CD4-positive, alpha-beta T cell treated with Interleukin-4 for 1 hour (primary cell): ENCODE data around the gene MSANTD1.

ENCODE experiments used
- DNase-seq, 2 donors: peaks; one replicate each; pipeline ENCODE4 v3.0.0-alpha.2; 2020 to 2022

MSANTD1 gene

DNA sequence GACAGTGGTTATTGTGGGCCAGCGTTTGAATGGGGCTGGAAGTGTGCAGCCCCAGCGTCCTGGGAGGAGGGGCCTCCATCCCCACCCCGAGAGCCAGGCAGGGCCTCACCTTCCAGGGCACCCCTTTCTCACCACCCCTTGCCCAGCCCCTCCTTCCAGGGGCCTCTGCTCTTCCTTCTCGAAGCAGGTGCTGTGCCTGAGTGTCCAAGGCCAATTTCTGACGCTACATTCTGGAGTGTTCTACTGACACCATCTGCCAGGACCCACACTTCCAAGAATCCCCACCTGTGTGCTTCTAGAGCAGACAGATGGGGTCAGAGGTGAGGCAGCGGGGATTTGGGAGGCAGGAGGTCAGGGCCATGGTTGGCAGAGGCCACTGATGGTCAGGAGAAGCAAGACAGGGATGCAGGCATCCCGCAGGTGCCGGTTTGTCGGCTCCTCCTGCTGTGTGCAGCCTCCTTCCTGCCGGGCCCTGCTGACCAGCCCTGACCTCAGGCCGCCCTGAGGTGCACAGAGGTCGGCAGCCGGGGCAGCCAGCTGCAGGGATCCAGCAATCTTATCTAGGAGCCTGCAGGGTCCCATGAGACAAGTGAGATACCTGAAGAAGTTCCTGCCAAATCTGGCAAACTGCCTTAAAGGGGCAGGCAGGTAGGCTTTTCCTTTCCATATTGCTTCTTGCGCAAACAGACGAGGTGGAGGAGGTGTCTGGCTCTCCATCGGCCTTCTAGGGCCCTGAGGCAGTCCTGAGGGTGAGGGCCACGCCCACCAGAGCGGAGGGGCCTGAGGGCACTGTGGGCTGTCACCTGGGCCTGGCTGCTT lies 18.8 kb downstream of the MSANTD1 start:
- no peak for DNase-seq

DNA sequence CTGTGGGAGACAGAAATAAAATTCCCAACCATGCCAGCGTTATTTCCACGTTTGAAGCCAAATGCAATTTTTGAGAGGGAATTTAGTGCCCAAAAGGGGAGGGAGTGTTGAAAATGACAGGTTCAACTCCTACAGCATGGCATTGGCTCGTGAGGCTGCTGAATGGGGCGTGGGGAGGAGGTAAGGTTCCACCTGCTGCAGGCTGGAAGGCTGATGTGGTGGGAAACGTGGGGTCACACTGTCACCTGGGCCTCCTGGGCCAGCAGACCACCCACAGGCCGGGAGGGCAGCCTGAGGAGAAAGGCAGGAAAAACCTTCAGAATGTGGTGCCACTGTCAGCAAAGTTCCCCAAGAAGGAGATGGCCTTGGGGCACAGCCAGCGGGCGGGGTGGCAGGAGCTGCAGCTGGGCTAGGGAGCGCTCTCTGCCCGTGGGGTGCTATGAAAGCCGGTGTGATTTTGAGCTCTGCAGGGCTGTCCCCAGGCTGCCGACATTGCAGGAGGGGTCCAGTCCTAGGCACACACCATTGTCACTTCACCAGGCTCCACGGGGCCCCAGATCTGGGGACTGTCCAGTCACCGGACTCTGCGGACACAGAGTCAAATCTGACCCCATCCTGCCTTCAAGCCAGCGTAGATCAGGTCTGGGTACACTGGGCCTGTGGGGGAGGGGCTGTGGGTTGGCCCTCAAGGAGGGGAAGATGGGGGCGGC lies 19.6 kb downstream of the MSANTD1 start:
- no peak for DNase-seq

DNA sequence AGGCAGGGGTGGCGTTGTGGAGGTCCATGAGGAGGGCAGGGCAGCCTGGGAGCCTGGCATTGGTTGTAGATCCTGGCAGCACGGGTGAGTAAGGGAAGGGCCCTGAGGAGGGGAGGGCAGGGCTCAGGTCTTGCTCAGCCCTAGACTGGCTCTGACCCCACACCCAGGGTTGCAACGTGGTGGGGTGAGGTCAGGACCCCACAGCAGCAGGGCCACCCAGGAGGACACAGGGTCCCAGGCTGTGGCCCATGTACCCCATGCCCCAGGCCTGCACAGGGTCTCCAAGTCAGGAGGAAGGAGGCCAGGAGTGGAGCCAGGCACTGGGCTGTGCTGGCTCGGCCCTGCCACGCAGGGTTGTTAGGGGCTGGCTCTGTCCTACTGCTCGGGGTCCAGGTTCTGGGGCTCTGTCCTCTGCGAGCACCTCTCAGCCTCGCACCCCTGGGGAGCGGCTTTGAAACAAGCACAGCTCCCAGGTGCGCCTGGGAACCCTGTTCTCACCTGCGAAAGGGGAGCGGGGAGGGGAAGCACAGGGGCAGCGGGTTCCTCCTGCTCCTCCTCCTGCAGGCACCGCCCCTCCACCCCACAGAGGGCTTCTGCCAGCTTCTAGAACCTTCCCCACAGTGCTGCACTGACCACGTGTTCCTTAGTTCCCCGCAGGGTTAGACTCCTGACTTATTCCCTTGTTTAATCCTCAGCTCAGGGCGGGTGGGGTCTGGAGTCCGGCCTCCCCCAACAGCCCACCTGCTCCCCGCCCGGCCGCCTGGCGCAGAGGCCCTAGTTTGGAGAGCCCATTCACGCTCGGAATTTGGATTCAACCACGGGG lies 20.4 kb downstream of the MSANTD1 start:
- DNase-seq: no peak

DNA sequence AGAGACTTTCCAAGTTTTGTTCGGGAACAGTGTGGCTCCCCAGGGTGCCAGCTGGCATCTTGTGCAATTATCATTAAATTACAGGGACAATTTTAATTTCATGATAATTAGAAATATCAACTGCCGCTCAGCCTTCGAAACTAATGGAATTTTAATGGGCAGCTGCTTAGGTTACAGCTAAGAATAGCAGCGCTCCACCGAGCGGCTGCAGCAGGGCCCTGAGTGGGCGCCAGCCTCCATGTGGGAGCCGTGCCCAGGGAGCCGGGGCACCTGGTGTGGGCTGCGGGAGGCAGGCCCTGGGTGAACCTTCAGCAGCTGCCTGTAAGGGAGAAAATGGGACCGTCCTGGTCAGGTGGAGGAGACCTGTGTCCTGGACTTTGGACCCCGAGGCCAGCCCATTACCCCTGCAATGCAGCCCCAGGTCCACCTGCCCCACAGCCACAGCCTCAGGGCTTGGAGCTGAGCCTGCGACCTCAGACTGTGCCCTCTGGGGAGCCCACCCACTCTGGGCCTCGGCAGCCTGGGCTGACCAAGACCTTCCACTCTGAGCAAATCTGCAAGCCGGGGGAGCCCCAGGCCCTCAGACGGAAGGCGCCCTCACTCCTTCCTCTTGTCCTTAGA lies 21.1 kb downstream of the MSANTD1 start:
- no peak for DNase-seq

- no peak for DNase-seq
Observed at GRCh38 chr4:3271131-3271530, 22.2 kb downstream of the MSANTD1 start.

GRCh38 chr4:3276986-3277385 lies 28.0 kb downstream of the MSANTD1 start:
- no peak for DNase-seq

- no peak for DNase-seq
Observed at GRCh38 chr4:3280466-3280865, 31.5 kb downstream of the MSANTD1 start.

- DNase-seq: no peak
Observed at GRCh38 chr4:3283483-3283882, 34.5 kb downstream of the MSANTD1 start.

DNA sequence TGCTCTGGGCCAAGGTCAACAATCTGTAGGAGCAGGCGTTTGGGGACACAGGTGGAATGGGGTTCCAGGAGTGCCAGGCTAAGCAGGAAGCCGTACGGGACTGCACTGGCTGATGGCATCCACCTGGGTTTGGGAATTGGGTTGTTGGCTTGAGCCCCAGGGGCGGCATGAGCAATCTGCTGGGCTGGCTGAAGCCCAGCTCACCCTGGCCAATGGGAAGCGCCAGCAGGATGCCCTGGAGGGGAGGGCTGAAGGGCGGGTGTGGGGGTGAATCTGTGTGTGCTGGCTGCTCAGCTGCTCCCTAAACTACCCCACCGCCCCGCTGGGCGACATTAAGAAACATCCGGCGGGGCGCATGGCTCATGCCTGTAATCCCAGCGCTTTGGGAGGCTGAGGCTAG lies 35.0 kb downstream of the MSANTD1 start:
- no peak for DNase-seq

GRCh38 chr4:3284734-3285557 lies 36.0 kb downstream of the MSANTD1 start:
- no peak for DNase-seq

GRCh38 chr4:3285558-3286334 lies 36.8 kb downstream of the MSANTD1 start:
- peak in 1 of 2 donors; percentile 67 for DNase-seq

DNA sequence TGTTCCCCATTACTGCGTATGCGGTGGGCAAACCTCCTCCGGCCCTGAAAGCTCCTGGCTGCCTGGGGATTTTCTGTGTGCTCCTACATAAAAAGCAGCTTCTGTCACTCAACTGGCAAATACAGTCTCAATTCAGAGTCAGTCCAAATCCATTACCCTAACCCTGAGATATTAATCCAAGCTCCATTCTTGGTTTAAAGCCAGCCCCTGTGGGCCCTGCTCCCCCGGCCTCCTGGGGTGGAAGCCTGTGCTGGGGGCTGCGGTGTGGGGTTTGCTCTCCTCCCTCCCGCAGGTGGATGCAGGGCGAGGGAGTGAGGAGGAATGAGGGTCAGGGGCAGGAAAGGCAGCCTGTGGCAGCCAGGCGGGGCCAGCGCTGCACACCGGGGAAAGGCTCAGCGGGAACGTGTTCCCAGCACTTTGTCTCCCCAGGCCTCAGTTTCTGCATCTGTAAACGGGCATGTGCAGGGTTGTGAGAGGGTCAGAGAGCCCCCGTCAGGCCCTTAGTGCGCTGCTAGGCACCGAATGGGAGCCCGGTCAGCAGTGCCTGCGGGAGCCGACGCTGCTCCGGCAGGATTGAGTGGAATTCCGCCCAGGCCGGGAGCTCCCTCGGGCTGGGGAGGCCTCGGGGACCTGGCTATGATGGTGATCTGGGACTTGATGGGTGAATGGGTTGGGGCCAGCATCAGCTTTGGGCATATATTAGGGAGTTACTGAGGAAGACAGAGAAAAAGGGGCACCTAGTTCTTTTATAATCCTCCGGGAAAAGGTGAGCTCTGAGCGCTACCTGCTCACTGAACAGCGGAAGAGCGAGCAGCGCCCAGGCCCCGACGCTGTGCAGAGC lies 37.6 kb downstream of the MSANTD1 start:
- peak in 1 of 2 donors; percentile 14 for DNase-seq

DNA sequence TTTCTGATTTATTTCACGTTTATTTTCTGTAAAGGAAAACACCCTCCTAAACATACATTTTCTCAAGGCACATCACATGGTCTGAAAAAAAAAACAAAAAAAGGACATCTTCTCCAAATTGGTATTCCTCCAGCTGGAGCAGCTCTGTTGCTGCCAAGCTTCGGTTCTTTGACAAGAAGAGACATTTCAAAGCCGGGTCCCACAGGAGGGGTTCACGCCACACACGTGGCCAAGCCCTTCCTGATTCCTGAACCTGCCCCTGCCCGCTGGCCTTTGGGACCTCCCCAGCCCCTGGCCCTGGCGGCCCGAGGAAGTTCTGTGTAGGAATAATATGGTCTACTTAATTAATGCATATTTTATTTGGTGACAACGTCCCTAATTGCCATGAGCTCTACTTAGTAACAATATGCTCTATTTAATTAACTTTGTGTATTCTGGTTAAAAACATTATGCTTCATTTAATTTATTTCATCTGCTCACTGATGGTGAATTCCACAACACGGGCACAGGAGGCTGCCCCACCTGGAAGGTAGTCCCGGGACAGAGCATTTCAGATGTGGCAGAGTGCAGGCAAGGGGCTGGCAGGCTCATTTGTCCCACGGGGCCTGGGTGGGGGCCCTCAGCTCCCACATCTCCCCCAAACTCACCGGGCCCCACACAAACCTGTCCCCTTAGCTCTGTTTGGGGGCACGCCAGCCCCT lies 38.5 kb downstream of the MSANTD1 start:
- no peak for DNase-seq

GRCh38 chr4:3287972-3288570 lies 39.1 kb downstream of the MSANTD1 start:
- DNase-seq: no peak

DNA sequence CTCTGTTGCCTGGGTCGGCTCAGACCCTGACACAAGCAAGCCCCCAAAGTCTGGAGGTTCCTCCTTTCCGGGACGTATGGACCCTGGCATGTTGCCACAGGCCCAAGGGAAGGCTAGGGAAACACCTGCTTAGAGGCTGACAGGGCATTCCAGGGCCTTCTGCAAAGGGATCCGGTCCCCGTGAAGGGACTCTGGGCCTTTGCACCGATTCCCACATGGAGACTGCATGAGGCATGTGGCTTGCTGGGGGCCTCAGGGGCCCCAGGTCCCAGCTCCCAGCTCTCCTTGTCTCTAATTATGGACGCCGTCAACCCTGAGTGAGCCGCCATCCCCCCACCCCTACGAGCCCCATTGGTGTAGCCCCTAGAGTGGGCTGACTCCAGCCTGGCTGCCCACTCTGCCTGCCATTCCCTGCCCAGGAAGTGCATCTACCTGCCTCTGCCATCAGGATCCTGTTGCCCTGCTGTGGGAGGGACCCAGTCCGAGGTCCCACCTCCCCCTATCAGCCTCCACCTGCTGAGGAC lies 39.7 kb downstream of the MSANTD1 start:
- DNase-seq: no peak

DNA sequence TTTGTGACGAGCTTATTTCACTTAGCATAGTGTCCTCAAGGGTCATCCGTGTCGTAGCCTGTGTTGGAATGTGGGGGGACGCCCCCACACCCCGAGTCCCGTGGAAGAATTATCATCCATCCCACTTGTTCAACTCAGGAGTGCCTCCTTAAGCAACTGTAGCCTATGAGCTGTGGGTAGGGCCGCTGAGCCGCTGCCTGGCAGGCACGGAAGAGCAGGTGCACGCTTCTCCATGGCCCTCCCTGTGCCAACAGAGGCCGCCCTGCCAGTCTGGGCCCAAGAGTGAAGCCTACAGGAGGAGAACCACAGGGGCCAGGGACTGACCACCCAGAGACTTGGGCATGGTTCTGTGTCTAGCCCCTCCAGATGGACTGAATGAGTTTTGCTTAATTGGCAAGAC lies 41.5 kb downstream of the MSANTD1 start:
- DNase-seq: no peak

- DNase-seq: no peak
Observed at GRCh38 chr4:3290889-3291321, 41.9 kb downstream of the MSANTD1 start.

DNA sequence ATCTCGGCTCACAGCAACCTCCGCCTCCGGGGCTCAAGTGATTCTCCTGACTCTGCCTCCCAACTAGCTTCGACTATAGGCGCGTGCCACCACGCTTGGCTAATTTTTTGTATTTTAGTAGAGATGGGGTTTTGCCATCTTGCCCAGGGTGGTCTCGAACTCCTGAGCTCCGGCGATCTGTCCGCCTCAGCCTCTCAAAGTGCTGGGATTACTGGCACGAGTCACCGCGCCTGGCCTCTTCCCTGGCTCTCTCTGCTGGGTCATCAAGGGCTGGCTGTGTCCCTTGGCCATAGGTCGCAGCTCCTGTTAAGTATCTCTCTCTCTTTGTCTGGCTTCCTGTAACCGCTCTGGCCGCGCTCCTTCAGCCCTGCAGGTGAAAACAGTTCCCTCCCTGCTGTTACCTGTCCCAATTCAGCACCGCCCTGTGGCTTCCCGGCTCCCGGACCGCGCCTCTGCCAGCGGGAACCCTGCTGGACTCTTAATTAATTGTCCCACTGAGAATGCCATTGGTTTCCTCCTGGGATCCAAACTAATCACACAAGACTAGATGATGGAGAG lies 42.5 kb downstream of the MSANTD1 start:
- DNase-seq: no peak
